Skeletal muscle satellite cell (primary cell): Measurements from ENCODE around the gene LRRC75B.

Experiments
- H3K27me3 ChIP-seq: 2 replicates; pipeline ENCODE4 v1.7.0; 2013; ENCODE audit warnings: low read length; ENCODE audit not compliant: control insufficient read depth, insufficient read depth
- H3K36me3 ChIP-seq: 2 replicates; pipeline ENCODE4 v1.7.0; 2013; ENCODE audit warnings: mild to moderate bottlenecking, control low read depth, low read length; ENCODE audit not compliant: insufficient read depth
- H3K4me1 ChIP-seq: 2 replicates; pipeline ENCODE4 v1.7.0; 2013; ENCODE audit warnings: low read length; ENCODE audit not compliant: control insufficient read depth, insufficient read depth
- H3K4me2 ChIP-seq: 2 replicates; pipeline ENCODE4 v1.7.0; 2013; ENCODE audit warnings: mild to moderate bottlenecking, low read length
- H3K4me3 ChIP-seq: 2 replicates; pipeline ENCODE4 v1.7.0; 2013; ENCODE audit warnings: low read length
- H3K9ac ChIP-seq: 2 replicates; pipeline ENCODE4 v1.7.0; 2013; ENCODE audit warnings: mild to moderate bottlenecking, low read depth, low read length, moderate library complexity
- H3K9me3 ChIP-seq: replicated peaks from 2 replicates; pipeline ENCODE4 v1.7.0; 2013; ENCODE audit warnings: mild to moderate bottlenecking, control low read depth, low read length

The LRRC75B gene

GRCh38 chr22:24589518-24590030 lies 3.3 kb downstream of the LRRC75B start:
- H3K4me2 ChIP-seq = no peak overlapping the region
- no peak overlapping the region for H3K4me3 ChIP-seq
- H3K4me1 ChIP-seq = peaks cover 5% of the 10 kb centered on the region
- H3K27me3 ChIP-seq = no peaks in the 10 kb centered on the region
- no peaks in the 10 kb centered on the region for H3K36me3 ChIP-seq
- no peak overlapping the region for H3K9ac ChIP-seq
- H3K9me3 ChIP-seq = no peaks in the 10 kb centered on the region

DNA sequence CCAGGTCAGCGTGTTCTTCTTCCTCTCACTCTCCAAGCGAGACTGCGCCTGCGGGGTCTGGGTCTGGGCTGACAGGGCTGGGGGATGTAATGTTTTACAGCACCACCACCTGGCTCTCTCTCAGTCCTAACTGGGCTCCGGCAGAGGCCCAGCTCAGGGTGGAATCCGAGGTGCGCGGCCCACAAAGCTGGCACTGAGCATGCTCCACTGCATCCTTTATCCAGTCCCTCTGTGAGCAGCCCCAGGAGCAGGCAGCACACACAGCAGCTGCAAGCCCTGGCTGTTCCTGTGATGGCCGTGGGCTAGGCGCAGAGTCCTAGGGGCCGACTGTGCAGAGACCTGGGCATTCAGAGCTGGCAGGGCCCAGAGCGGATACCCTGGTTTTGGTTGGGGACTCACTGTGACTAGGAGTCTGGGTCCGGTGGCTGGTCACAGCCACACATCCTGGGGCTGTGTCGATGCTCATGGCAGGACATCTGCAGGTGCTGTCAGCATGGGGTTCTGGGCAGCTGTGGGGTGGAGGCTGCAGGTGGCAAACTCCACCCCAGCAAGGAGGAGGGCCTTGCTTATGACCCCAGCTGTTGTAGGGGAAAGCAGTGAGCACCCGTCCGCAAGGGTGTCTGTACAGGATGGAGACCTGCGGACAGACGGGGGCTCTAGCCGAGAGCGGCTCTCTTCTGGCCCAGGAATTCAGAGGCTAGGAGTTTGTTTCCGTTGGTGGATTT lies 4.0 kb downstream of the LRRC75B start:
- no peak overlapping the region for H3K9ac ChIP-seq
- H3K36me3 ChIP-seq = no peaks in the 10 kb centered on the region
- H3K4me2 ChIP-seq = no peak overlapping the region
- H3K27me3 ChIP-seq = no peaks in the 10 kb centered on the region
- H3K4me3 ChIP-seq = no peak overlapping the region
- H3K9me3 ChIP-seq = no peaks in the 10 kb centered on the region
- peaks cover 5% of the 10 kb centered on the region for H3K4me1 ChIP-seq

DNA sequence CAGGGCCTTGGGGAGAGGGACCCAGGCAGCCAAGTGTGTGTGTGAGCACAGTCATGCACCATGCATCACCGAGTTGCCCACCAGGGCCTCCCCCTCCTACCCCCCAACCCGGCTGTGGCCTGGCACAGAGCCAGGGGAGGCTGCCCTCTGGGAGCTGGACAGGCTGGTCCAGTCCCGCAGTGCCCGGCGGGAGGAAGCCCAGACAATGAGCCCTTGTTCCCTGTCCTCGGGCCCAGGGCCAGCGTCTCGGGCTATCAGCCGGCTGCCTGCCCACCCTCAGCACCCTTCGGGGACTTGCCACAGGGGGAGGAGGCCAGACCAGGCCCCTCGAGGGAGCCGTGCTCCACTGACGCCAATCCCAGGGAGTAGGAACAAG lies 4.5 kb downstream of the LRRC75B start:
- H3K27me3 ChIP-seq = no peaks in the 10 kb centered on the region
- H3K36me3 ChIP-seq = no peaks in the 10 kb centered on the region
- no peak overlapping the region for H3K9ac ChIP-seq
- H3K9me3 ChIP-seq = no peaks in the 10 kb centered on the region
- H3K4me2 ChIP-seq = no peak overlapping the region
- no peak overlapping the region for H3K4me3 ChIP-seq
- peaks cover 8% of the 10 kb centered on the region for H3K4me1 ChIP-seq

- Histone ChIP-seq H3K9me3 (no peaks in the 10 kb centered on the region), H3K36me3 (no peaks in the 10 kb centered on the region), H3K9ac (no peak overlapping the region), H3K27me3 (no peaks in the 10 kb centered on the region), H3K4me2 (no peak overlapping the region), H3K4me3 (no peak overlapping the region), H3K4me1 (peaks cover 6% of the 10 kb centered on the region)
These were observed 4.9 kb downstream of the LRRC75B start for GRCh38 chr22:24587948-24588347.

GRCh38 chr22:24587251-24587650 lies 5.6 kb downstream of the LRRC75B start:
- Histone ChIP-seq H3K4me2 (no peak overlapping the region), H3K4me1 (peaks cover 6% of the 10 kb centered on the region), H3K4me3 (no peak overlapping the region), H3K9ac (no peak overlapping the region), H3K9me3 (no peaks in the 10 kb centered on the region), H3K27me3 (no peaks in the 10 kb centered on the region), H3K36me3 (no peaks in the 10 kb centered on the region)

DNA sequence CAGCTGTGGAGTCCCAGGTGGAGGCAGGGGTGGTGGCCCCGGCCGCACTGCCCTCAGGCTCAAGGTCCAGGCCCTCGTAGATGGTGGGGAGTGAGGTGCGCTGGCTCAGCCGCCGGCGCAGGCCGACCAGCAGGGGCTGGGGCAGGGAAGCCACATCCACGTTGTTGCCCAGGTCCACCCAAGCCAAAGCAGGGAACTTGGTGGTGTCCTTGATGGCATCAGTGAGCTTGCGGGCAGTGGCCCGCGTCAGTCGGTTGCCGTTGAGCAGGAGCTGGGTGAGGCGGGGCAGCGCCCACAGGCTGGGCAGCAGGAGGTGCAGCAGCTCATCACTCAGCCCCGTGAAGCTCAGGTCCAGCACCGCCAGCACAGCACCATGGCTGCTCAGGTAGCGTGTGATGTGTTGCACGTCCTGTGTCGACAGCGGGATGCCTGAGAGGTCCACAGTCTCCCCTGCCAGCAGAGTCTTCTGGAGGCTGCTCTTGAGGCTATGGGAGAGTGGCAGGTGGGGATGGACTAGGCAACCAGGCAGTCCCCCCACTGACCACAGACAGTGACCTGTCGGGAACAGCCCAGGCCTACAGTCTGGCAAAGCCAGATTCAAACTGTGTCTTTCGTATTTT lies 6.8 kb downstream of the LRRC75B start:
- H3K4me3 ChIP-seq = no peak overlapping the region
- no peaks in the 10 kb centered on the region for H3K27me3 ChIP-seq
- H3K9ac ChIP-seq = no peak overlapping the region
- H3K4me1 ChIP-seq = peaks cover 6% of the 10 kb centered on the region
- H3K36me3 ChIP-seq = no peaks in the 10 kb centered on the region
- H3K9me3 ChIP-seq = no peaks in the 10 kb centered on the region
- H3K4me2 ChIP-seq = no peak overlapping the region

GRCh38 chr22:24585461-24585860 lies 7.4 kb downstream of the LRRC75B start:
- H3K4me1 ChIP-seq = peaks cover 6% of the 10 kb centered on the region
- H3K36me3 ChIP-seq = no peaks in the 10 kb centered on the region
- H3K9ac ChIP-seq = no peak overlapping the region

GRCh38 chr22:24584871-24585411 lies 7.9 kb downstream of the LRRC75B start:
- Histone ChIP-seq H3K9me3 (no peaks in the 10 kb centered on the region), H3K4me2 (no peak overlapping the region), H3K9ac (no peak overlapping the region), H3K4me1 (peaks cover 6% of the 10 kb centered on the region), H3K36me3 (no peaks in the 10 kb centered on the region), H3K27me3 (no peaks in the 10 kb centered on the region), H3K4me3 (no peak overlapping the region)

More at GRCh38 chr22:24585461-24585860, 7.4 kb downstream of the LRRC75B start:
- Histone ChIP-seq H3K4me2 (no peak overlapping the region), H3K9me3 (no peaks in the 10 kb centered on the region), H3K4me3 (no peak overlapping the region), H3K27me3 (no peaks in the 10 kb centered on the region)

DNA sequence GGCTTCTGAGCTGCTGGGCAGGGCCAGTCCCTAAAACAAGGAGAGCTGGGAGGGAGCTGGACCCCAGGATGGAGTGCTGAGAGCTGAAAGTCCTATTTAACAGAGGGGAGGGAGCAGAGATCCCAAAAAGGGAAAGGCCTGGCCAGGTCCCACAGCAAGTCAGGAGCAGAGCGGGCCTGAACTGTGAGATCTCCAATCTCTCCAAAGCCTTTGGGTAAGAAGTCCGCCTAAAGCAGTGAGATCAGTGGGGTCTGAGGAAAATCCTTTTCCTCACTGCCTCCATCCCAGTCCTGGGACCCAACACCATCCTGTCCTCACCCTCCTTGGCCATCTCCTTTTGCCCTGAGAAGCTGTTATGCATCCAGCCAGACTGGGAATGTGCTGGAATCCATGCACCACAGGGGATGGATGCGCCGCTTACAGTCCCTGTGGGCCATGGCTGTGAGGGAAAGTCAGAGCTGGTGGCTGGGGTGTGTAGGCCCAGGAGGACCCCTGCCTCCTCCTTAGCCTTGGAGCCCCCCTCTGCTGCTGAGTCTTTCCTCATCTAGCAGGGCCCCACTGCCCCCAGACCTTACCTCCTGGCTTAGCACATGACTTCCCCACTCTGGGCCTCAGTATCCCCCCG lies 8.6 kb downstream of the LRRC75B start:
- Histone ChIP-seq H3K36me3 (no peaks in the 10 kb centered on the region), H3K4me2 (no peak overlapping the region), H3K27me3 (no peaks in the 10 kb centered on the region), H3K4me3 (no peak overlapping the region), H3K4me1 (peaks cover 6% of the 10 kb centered on the region), H3K9ac (no peak overlapping the region), H3K9me3 (no peaks in the 10 kb centered on the region)

DNA sequence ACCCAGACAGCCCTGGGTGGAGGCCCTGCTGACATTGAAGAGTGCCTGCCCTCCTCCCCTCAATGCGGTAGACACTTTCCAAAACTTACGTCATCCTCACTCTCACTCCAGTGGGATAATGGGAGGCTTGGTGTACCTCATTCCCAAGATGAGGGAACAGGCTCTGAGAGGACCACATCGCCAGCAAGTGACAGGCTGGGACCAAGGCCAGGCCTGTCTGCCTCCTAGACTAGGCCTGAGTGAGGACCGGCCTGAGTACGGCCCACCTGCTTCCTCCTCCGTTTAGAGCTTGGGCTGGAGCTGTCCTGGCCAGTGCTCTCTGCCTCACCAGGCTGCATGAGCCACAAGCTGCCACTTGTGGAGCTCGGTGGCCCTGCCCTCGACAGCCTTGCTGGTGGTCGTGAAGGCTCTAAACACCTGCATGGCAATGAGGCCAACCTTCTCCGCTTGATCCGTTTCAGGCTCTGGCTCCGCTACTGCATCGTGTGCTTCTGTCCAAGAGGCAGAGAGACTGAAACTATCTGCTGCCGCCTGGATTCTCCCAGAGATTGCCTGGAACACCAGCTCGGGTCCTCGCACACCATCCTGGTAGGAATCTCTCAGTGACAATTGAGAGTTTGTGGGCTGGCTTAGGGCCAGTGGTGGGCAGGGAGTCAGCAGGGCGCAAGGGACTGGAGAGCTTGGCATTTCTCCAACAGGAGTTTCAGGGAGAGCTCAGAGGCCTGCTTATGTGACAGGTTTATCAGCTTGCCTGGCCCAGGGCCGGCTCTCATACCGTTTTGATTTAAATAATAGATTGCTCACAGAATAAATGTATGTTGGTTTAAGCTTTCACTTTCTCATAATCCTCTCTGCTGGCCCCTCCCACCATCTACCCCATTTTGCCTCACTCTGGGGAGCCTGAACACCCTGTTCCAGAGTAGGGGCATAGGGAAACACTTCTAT lies 9.4 kb downstream of the LRRC75B start:
- Histone ChIP-seq H3K27me3 (no peaks in the 10 kb centered on the region), H3K4me1 (peaks cover 6% of the 10 kb centered on the region), H3K4me2 (peak overlapping the region; percentile 35), H3K9ac (no peak overlapping the region), H3K4me3 (no peak overlapping the region), H3K36me3 (no peaks in the 10 kb centered on the region), H3K9me3 (no peaks in the 10 kb centered on the region)
